K562 (cell line): ENCODE results near the gene RPL9. TPM values are rescaled to one million over a fixed set of nuclear protein-coding genes. Genes with fewer than 3 reads are reported as not detected.

Source experiments
- ATAC-seq: fragments of 200-7000 bp; cut with Tn5 transposase; 3 replicates; pipeline ENCODE4 v1.9.1; 2020; ENCODE audit warnings: moderate library complexity
- BruUV-seq: library from RNA; stranded (reverse); fragments of 400-500 nt; replicated peaks from 2 replicates; lab custom pipeline; 2021; lab: Mats Ljungman, UMichigan
- CTCF ChIA-PET: fragments of 300-600 bp; formaldehyde crosslinking; extraction: SDS; loops from one replicate; lab custom pipeline; 2021; ENCODE audit warnings: low intra/inter-chr PET ratio; lab: Yijun Ruan, JAX
- POLR2A ChIA-PET: fragments of 300-600, 350-650 bp; sonication (Branson Sonifier 250); formaldehyde crosslinking; extraction: SDS; loops from one replicate; lab custom pipeline; 2021; ENCODE audit warnings: antibody characterized with exemption, inconsistent platforms; lab: Yijun Ruan, JAX
- DNase-seq, 4 experiments: peaks; one replicate each; pipeline versions ENCODE4 v3.0.0 to v3.0.0-alpha.2; 2011 to 2018; ENCODE audit warnings: low spot score in 3 of 4, mixed read lengths in 3 of 4; ENCODE audit errors: extremely low read depth in 1 of 4
- FAIRE-seq: peaks from 2 replicates; lab custom pipeline; 2011; peaks lifted over from hg19 to GRCh38; lab: Jason Lieb, UNC
- H2AFZ ChIP-seq: 2 replicates; pipeline ENCODE4 v1.6.0; 2011; ENCODE audit warnings: low read depth, low read length, control low read depth, inconsistent platforms
- H3K27ac ChIP-seq: fragments of 200-600 bp; 3 replicates; pipeline ENCODE4 v1.8.0; 2011; ENCODE audit warnings: low read depth, mild to moderate bottlenecking, control low read depth, inconsistent platforms, low read length, moderate library complexity, mixed read lengths; ENCODE audit errors: extremely low read depth
- H3K27me3 ChIP-seq, 2 experiments: fragments of 300-600 bp in 1 of 2; 2 replicates in 1 of 2; 3 replicates in 1 of 2; pipeline versions ENCODE4 v1.6.0 to v1.8.0; 2011; ENCODE audit warnings: inconsistent platforms in 2 of 2, low read length in 2 of 2, mild to moderate bottlenecking in 1 of 2, mixed read lengths in 1 of 2, moderate library complexity in 1 of 2; ENCODE audit not compliant: control insufficient read depth in 2 of 2, insufficient read depth in 2 of 2
- H3K36me3 ChIP-seq: fragments of 300-600 bp; 3 replicates; pipeline ENCODE4 v1.8.0; 2011; ENCODE audit warnings: mild to moderate bottlenecking, low read length, inconsistent platforms; ENCODE audit not compliant: control insufficient read depth, insufficient read depth
- H3K4me1 ChIP-seq, 2 experiments: fragments of 200-600 bp in 1 of 2; replicated peaks in 1 of 2; 2 replicates in 1 of 2; 3 replicates in 1 of 2; pipeline versions ENCODE4 v1.5.1 to v1.8.0; 2011; ENCODE audit warnings: inconsistent platforms in 2 of 2, low read length in 2 of 2, mild to moderate bottlenecking in 1 of 2, mixed read lengths in 1 of 2, moderate library complexity in 1 of 2; ENCODE audit not compliant: control insufficient read depth in 2 of 2, insufficient read depth in 2 of 2
- H3K4me2 ChIP-seq: 2 replicates; pipeline ENCODE4 v1.6.1; 2011; ENCODE audit warnings: low read length, control low read depth, inconsistent platforms, mixed read lengths; ENCODE audit not compliant: insufficient read depth
- H3K4me3 ChIP-seq: fragments of 200-600 bp; sonication (generic), shearing (Covaris generic); 2 replicates; pipeline ENCODE4 v1.5.1; 2016; ENCODE audit warnings: control low read depth, inconsistent platforms
- H3K79me2 ChIP-seq: fragments of 200-600 bp; 3 replicates; pipeline ENCODE4 v1.8.0; 2011; ENCODE audit warnings: low read length, inconsistent platforms; ENCODE audit not compliant: control insufficient read depth, insufficient read depth
- H3K9ac ChIP-seq, 2 experiments: 2 replicates each; pipeline versions ENCODE4 v1.6.0 to v1.6.1; 2011; ENCODE audit warnings: low read depth in 2 of 2, low read length in 2 of 2, control low read depth in 1 of 2, inconsistent platforms in 1 of 2, mild to moderate bottlenecking in 1 of 2, mixed read lengths in 1 of 2; ENCODE audit not compliant: insufficient read depth in 1 of 2
- H3K9me1 ChIP-seq: one replicate; pipeline ENCODE4 v1.6.0; 2011; ENCODE audit warnings: inconsistent platforms, mild to moderate bottlenecking, low read length, moderate library complexity; ENCODE audit not compliant: control insufficient read depth, insufficient read depth
- H3K9me3 ChIP-seq: replicated peaks from 2 replicates; pipeline ENCODE4 v1.5.1; 2011; ENCODE audit warnings: low read depth, low read length, inconsistent platforms; ENCODE audit not compliant: control insufficient read depth, insufficient read depth
- H4K20me1 ChIP-seq: replicated peaks from 2 replicates; pipeline ENCODE4 v1.6.1; 2011; ENCODE audit warnings: low read length, inconsistent platforms, mixed read lengths; ENCODE audit not compliant: control insufficient read depth, insufficient read depth
- CBFB ChIP-seq: sonication (generic); formaldehyde crosslinking; IDR thresholded peaks from 2 replicates; pipeline ENCODE4 v1.4.0; 2020; ENCODE audit warnings: mild to moderate bottlenecking, missing genetic modification reagents
- CHCHD3 ChIP-seq: fragments of 250-450 bp; sonication (Bioruptor Pico); IDR thresholded peaks from 2 replicates; pipeline ENCODE4 v2.1.2; 2022; ENCODE audit warnings: mild to moderate bottlenecking
- COPS2 ChIP-seq: fragments of 450-650 bp; conservative IDR thresholded peaks from 2 replicates; pipeline ENCODE4 v1.6.1; 2016; ENCODE audit warnings: mild to moderate bottlenecking, moderate library complexity
- CREBBP ChIP-seq: IDR thresholded peaks from one replicate; pipeline ENCODE4 v1.6.1; 2012; ENCODE audit warnings: low read depth, mild to moderate bottlenecking, control low read depth, inconsistent platforms, low read length
- DACH1 ChIP-seq: fragments of 450-650 bp; IDR thresholded peaks from 2 replicates; pipeline ENCODE4 v1.6.1; 2018; ENCODE audit not compliant: partially characterized antibody
- MAFG ChIP-seq: fragments of 450-650 bp; conservative IDR thresholded peaks from 2 replicates; pipeline ENCODE4 v1.6.1; 2016; ENCODE audit warnings: missing genetic modification characterization, missing compliant biosample characterization
- MAFK ChIP-seq: IDR thresholded peaks from 2 replicates; pipeline ENCODE4 v1.6.1; 2011; ENCODE audit warnings: low read length, improper control_type of control experiment
- PHB ChIP-seq: fragments of 250-450 bp; sonication (Bioruptor Pico); IDR thresholded peaks from 2 replicates; pipeline ENCODE4 v1.5.0; 2021
- PHF8 ChIP-seq: fragments of 200-600 bp; sonication (generic); IDR thresholded peaks from 2 replicates; pipeline ENCODE4 v1.6.1; 2012; ENCODE audit warnings: mixed run types, mild to moderate bottlenecking, inconsistent platforms, low read length, moderate library complexity, borderline replicate concordance
- RBM39 ChIP-seq: fragments of 200-400 bp; formaldehyde crosslinking; optimal IDR thresholded peaks from 2 replicates; pipeline ENCODE3; 2018; ENCODE audit warnings: low read depth, low read length
- RFX7 ChIP-seq: fragments of 250-450 bp; sonication (Bioruptor Pico); IDR thresholded peaks from 2 replicates; pipeline ENCODE4 v1.5.1; 2021; ENCODE audit warnings: mild to moderate bottlenecking
- RNF2 ChIP-seq: sonication (generic); IDR thresholded peaks from 2 replicates; pipeline ENCODE4 v1.6.1; 2016
- ZFP36 ChIP-seq: fragments of 150-350 bp; IDR thresholded peaks from 2 replicates; pipeline ENCODE4 v1.6.1; 2018; ENCODE audit warnings: low read length, low read depth; ENCODE audit not compliant: partially characterized antibody
- ZNF75A ChIP-seq: fragments of 450-650 bp; formaldehyde crosslinking; IDR thresholded peaks from 2 replicates; pipeline ENCODE4 v1.4.0; 2020; ENCODE audit warnings: mild to moderate bottlenecking
- WGBS: fragments of 100-300 bp; shearing (Covaris generic); methylation state at CpG from one replicate; pipeline ENCODE4 v1.1.6; 2016; ENCODE audit warnings: low coverage, mixed read lengths; ENCODE audit not compliant: insufficient coverage; ENCODE audit errors: missing lambda C conversion rate; 5-methylcytosine and 5-hydroxymethylcytosine counted together
- in situ Hi-C: fragments of 300-500 bp; cut with MboI; formaldehyde crosslinking; loops from 4 replicates; pipeline ENCODE4 v1.15.0; 2018; ENCODE audit warnings: inconsistent platforms, mixed read lengths
- intact Hi-C: fragments of 100-400 bp; cut with micrococcal nuclease; formaldehyde crosslinking; loops from 2 replicates; pipeline ENCODE4 v1.14.2; 2022
- polyA plus RNA-seq, 8 experiments: library from polyadenylated mRNA; depleted of rRNA in 4 of 8; stranded (reverse) in 5 of 8; unstranded in 3 of 8; fragments of >200 nt; fragmentation: Nextera tagmentation in 2 of 8; fragmentation: Illumina TruSeq in 1 of 8; extraction: Ambion mirVana in 2 of 8; extraction: Trizol in 1 of 8; gene quantifications; 2 replicates each; pipeline versions ENCODE4 v1.2.1 to v1.2.3, GENCODE V29; 2011 to 2014; ENCODE audit warnings: inconsistent platforms in 1 of 8, missing spikeins in 1 of 8
- total RNA-seq, 7 experiments: library from RNA; depleted of rRNA in 6 of 7; stranded (reverse); fragments of >200 nt in 6 of 7; fragmentation: Illumina TruSeq in 2 of 7; extraction: Trizol in 2 of 7; gene quantifications; 2 replicates each; pipeline versions ENCODE4 v1.2.1 to v1.2.3, GENCODE V29; 2011 to 2021; ENCODE audit warnings: low replicate concordance in 1 of 7
- TF ChIP-seq, protein P1 (sequence below), 2 experiments: fragments of 450-650 bp; conservative IDR thresholded peaks; 2 replicates each; pipeline ENCODE4 v1.6.1; 2017; ENCODE audit warnings: mild to moderate bottlenecking in 2 of 2, moderate library complexity in 2 of 2

RPL9 gene
- total and polyA plus RNA-seq, 9 of the 15 experiments (the other 6 are each of a cell fraction or from before 2014, with no cell fraction given) = 1,925 to 5,178 (median 3,033) TPM

- TF ChIP-seq, protein P1, sequence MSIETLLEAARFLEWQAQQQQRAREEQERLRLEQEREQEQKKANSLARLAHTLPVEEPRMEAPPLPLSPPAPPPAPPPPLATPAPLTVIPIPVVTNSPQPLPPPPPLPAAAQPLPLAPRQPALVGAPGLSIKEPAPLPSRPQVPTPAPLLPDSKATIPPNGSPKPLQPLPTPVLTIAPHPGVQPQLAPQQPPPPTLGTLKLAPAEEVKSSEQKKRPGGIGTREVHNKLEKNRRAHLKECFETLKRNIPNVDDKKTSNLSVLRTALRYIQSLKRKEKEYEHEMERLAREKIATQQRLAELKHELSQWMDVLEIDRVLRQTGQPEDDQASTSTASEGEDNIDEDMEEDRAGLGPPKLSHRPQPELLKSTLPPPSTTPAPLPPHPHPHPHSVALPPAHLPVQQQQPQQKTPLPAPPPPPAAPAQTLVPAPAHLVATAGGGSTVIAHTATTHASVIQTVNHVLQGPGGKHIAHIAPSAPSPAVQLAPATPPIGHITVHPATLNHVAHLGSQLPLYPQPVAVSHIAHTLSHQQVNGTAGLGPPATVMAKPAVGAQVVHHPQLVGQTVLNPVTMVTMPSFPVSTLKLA (conservative IDR thresholded peaks at IDR 0.05) = peak in 1 of 2 experiments; percentile 48; a peak in 2 of 4 replicates
Measured at GRCh38 chr4:39469429-39470077, 10.8 kb upstream of the RPL9 start (continued).

DNA sequence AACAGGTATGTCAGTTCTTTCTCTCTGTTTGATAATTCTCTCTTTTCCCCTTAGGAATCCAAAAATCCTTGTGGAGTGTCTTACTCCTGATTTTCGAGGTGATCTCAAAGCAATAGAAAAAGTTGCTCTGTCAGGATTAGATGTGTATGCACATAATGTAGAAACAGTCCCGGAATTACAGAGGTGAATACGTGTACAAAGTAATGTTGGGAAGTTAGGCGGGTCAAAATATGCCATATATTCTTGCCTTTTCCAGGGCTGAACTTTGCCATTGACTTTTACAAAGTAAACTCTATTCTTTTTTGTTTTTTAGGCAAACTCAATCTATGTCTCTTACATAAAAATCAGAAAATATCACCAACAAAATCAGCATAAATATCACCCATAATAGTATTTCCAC lies 8.7 kb upstream of the RPL9 start:
- H4K20me1 ChIP-seq = no peaks in the 10 kb centered on the region
- no peaks in the 10 kb centered on the region; a peak in 2 of 5 replicates for H3K4me1 ChIP-seq
- TF ChIP-seq PHB (no peak), DACH1 (no peak), MAFK (no peak), CREBBP (no peak), PHF8 (no peak), ZNF75A (CRISPR knock-in tag) (no peak), COPS2 (no peak), RBM39 (no peak), RFX7 (CRISPR knock-in tag) (no peak), CBFB (CRISPR knock-in tag) (no peak), RNF2 (no peak), MAFG (no peak), ZFP36 (no peak), CHCHD3 (CRISPR knock-in tag) (no peak)
- H3K27me3 ChIP-seq = no peaks in the 10 kb centered on the region
- no peaks in the 10 kb centered on the region; the same call in 2 of the 3 replicates for H3K79me2 ChIP-seq
- no TSS peak for BruUV-seq
- WGBS = 93% methylated on average over 4 of the region's 4 CpGs
- ChIA-PET POLR2A (no interaction called here), CTCF (no interaction called here)
- no peaks in the 10 kb centered on the region for H3K9me1 ChIP-seq
- no peak overlapping the region for H3K4me3 ChIP-seq
- H3K27ac ChIP-seq = no peak overlapping the region
- no peak overlapping the region for H3K9ac ChIP-seq
- ATAC-seq (no peak), DNase-seq (no peak), FAIRE-seq (no peak)
- peaks cover 84% of the 10 kb centered on the region for H3K36me3 ChIP-seq
- no peaks in the 10 kb centered on the region for H3K9me3 ChIP-seq
- no peak overlapping the region for H3K4me2 ChIP-seq
- intact Hi-C loops = loop anchor here (5.0 to 10.0 kb wide), 4 partner anchors 60 to 847 kb away; partner anchors contain the start of genes SMIM14 and UGDH
- in situ Hi-C loops = no loop called here
- H2AFZ ChIP-seq = no peak overlapping the region
